GM13976 (cell line): ENCODE data around the gene SMTNL2.

Source experiments
- DNase-seq: peaks from one replicate; pipeline ENCODE4 v3.0.0; 2012; ENCODE audit warnings: low spot score
- CTCF ChIP-seq: IDR thresholded peaks from 2 replicates; pipeline ENCODE4 v1.5.1; 2012; ENCODE audit warnings: borderline replicate concordance, mild to moderate bottlenecking; ENCODE audit not compliant: insufficient read depth; ENCODE audit errors: extremely low read depth, missing control alignments, control extremely low read depth
- in situ Hi-C: fragments of 300-500 bp; cut with MboI; formaldehyde crosslinking; loops from one replicate; pipeline ENCODE4 v1.12.0; 2022; ENCODE audit warnings: low sequenced_read_pairs, mixed read lengths, inconsistent platforms; ENCODE audit not compliant: unreplicated experiment

SMTNL2 gene

GRCh38 chr17:4545217-4545951 lies 38.9 kb upstream of the SMTNL2 start:
- no peak for TF ChIP-seq CTCF
- DNase-seq, result no peak
- in situ Hi-C loops, result no loop called here

GRCh38 chr17:4547118-4547906 lies 37.0 kb upstream of the SMTNL2 start:
- in situ Hi-C loops, result no loop called here
- no peak for DNase-seq
- no peak for TF ChIP-seq CTCF

- no peak for TF ChIP-seq CTCF
- in situ Hi-C loops, result no loop called here
- no peak for DNase-seq
Observed at GRCh38 chr17:4548061-4548461, 36.3 kb upstream of the SMTNL2 start.

- no peak for DNase-seq
- in situ Hi-C loops, result no loop called here
- no peak for TF ChIP-seq CTCF
Observed at GRCh38 chr17:4548721-4549531, 35.4 kb upstream of the SMTNL2 start.

- in situ Hi-C loops, result no loop called here
- no peak for DNase-seq
- TF ChIP-seq CTCF, result no peak
Observed at GRCh38 chr17:4549781-4550533, 34.4 kb upstream of the SMTNL2 start.
